HG02840 (cell line): ENCODE measurements around the gene JUN.

Experiments
- ATAC-seq: cut with Tn5 transposase; IDR thresholded peaks from one replicate; pipeline ENCODE4 v1.9.1; 2021; ENCODE audit warnings: mild to moderate bottlenecking, moderate library complexity, moderate number of reproducible peaks; ENCODE audit not compliant: unreplicated experiment, low FRiP score

Gene JUN

DNA sequence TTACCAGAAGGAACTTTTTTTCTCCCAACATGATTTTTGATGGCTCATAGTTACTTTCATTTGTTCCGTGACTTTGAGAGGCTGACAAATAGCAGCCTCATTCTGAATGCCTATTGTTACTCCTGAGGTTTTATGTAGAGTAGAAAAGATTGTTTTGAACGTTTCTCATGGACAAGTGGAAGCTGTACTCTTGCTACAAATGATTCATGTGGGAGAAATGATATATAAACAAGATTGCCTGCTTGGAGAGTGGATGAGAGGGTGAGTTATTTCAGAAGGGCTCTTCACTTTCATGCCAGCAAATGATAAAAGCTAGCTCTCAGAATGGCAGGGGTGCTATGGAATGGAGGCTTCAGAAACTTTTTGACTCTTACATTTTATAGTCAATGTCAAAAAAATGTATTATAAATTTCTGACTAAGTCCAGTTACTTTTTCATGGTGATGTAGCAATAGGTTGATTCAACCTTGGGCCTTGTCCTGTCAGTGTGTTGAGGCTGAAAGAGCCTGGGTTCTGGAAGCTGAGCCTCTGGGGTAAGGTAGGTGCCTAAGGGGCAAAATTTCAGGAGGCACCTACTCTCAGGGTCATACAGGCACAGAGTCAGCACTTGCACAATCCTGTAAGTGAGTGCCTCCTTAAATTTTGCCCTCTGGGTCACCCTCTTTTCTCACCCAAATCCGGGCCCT is 19.4 kb downstream of the JUN start:
- no peak for ATAC-seq

DNA sequence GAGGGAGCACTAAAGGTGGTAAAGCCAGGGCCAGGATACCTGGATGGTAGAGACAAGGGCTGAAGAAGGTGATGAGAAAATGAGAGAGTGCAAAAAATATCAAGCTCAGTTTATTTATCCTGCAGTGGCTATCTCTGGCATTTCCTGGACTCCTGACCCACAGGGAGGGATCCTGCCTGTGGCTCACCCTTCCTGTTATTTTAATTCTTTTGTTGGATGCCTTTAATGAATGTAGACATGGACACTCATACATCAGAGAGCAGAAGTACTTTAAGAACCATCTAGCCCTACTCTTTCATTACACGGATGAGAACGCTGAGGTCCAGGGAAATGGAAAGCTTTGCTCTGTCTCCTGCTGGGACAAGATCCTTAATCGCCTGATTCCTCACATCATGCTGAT is 20.6 kb downstream of the JUN start:
- no peak for ATAC-seq

DNA sequence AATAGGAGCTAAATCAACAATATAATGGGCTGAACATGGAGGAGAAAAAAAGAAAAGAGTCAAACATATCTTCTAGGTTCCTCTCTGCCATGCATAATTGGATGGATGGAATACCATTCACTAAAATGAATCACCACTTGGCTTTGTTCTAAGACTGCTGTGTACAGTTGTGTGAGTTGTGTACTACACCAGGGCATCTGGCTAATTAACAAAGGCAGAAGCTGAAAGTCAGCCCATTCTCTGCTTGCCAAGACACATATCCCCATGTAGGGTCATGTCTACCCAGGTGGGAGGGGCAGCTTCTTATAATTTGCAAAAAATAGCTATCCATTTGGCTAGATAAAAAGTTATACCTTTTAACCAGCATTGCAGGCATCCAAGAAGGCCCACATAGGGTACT is 21.0 kb downstream of the JUN start:
- ATAC-seq = no peak

DNA sequence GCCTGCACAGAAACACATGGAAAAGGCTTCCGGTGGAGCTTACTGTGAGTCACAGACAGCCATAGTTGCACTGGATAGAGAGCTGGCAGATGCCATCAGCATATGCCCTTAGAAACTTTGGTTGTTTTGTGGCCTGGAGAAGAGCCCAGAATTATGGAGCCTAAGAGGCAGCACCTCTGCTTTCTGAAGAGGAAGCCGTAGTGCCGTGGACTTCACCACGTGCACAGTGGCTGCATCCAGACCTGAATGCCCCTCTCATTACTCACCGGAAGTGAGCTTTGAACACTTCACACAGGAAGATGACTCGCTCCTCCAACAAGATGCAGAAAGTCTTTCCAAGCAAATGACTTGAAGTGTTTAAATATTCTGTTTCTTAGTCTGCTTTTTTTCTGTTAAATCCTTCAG is 28.4 kb downstream of the JUN start:
- no peak for ATAC-seq

DNA sequence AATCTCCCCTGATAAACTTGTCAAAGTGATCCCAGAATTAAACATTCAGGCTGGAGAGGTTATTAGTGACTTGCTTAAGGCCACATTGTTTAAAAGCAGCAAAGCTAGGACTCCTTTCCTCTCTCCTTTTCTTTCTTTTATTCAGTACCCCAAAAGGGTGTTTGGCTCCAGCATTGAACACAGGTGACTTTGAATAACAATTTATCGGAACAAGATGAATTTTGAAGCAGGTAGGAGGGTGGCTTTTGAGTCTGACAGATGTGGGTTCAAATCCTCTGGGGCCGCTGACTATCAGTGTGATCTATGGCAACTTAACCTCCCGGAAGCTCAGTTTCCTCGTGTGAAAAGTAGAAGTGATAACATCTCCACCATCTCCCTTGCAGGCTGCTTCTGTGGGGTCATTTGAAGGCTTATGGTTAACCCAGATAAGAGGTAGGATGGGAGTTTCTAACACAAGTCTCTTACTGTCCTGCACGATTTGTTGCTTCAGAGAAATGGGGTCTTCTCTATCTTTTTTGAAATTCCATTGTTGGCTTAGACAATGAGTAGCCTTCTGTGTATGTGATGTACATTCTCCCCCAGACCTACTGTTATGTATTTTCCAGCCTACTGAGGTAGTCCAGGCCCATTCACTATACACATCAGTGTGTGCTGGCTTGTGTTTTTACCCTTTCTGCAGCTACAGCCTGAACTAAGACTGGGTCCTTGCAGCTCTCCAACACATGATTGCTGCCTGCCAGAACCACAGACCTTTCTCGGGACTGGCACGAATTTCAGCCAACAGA is 29.0 kb downstream of the JUN start:
- no peak for ATAC-seq

DNA sequence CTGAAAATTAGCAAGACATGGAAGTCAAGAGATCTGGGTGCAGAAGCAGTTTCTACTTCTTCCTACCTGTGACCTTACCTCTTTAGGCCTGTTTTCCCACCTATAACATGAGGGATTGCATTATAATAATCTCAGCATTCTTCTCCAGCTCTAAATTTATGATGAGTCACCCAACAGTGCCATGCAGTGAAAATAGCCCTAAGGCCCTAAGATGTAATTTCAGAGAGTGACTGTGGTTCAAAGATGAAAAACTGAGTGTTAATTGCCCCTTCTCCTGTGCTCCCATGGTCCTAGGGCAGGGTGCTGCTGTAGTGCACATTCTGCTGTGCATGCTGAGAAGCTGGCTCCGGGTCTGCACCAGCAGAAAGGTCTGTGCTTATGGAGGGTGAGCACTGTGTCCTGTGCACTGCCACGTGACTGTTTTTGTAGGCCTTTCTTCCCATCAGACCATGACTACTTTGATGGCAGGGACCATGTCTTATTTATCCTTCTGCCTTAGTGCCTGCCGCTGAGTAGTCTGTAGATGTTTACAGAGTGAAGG is 29.7 kb downstream of the JUN start:
- ATAC-seq = no peak

DNA sequence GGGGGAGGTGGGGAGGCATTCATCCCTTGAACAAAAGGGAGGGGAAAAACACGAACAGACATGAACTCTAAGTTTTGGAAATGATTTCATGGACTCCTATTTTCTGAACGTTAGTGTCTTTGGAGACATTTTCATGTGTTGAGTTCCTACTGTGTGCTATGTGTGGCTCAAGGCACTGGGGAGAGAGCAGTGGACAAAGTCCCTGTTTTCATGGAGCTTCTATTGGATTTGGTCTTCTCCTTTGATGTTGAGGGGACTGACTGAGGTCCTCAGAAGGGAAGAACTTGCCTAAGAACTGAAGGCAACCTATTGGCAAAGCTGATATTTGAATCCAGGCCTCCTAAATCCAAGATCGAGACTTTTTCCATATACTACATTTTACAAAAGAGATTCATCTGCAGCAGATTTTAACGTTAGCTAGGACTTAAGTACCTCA is 30.4 kb downstream of the JUN start:
- no peak for ATAC-seq

DNA sequence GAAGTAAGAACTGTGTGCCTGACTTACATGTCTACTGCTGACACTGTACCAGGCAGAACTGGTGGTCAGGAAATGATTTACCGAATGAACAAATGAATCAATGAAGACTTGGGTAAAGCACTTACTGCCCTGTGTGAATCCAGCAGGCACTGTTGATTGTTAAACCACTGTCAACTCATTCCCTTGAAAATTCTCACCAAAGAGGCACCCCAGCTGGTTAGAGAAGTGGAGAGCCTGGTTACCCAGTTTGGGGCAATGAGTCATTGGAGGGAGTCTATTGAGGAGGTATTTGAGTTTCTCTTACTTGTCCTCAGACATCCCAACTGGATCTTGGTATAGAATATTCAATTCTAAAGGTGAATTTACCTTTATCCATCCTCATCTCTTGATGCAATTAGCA is 34.2 kb downstream of the JUN start:
- ATAC-seq = no peak

DNA sequence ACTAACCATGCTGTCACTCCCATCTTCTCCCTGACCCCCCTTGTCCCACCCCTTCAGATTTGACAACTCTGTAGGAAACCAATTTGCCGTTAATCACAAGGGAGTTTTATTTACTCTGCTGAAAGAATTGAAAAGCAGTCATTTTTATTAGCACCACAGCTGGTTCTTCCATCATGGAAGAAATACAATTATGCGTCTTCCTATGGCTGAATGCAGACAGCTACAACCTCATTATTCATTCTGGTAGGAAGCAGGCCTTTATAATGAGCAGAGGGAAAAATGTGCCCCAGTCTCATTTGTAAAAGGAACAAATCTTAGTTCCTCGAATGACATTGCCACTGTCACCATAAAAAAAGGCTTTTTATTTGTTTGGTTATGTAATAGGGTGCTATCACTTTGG is 35.2 kb downstream of the JUN start:
- no peak for ATAC-seq

DNA sequence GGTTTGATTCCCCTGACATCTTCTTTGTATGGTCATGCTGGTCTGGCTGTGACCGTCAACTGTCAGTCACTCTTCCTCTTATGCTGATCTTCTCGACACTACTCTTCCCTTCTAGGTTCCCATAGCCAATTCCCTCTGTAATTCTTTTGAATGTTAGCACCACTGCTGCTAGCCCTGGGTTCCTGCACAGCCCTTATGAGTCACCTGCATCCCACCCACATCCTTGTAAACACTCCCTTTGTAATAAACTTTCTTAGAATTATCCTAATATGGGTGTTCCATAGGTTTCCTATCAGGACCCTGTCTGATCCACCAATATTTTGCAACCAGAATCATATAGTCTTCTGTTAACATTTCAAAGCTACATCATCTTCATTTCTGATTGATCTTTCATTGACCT is 37.1 kb downstream of the JUN start:
- no peak for ATAC-seq

DNA sequence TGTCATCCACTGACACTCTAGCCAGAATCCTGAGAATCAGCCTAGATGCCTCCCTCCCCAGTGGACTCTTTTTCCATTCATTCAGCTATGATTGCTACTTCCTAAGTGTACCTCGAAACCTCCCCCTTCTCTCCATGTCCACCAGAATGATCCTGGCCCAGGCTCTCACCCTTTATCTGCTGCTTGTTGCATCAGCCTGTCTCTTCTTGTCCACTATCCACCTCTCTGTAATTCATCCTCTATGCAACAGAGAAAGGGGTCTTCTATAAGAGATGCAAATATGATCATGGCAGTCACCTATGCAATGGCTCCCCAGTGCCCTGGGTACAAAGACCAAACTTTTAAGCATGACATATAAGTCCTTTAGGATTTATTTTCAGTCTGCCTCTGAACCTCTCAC is 37.7 kb downstream of the JUN start:
- ATAC-seq = no peak

DNA sequence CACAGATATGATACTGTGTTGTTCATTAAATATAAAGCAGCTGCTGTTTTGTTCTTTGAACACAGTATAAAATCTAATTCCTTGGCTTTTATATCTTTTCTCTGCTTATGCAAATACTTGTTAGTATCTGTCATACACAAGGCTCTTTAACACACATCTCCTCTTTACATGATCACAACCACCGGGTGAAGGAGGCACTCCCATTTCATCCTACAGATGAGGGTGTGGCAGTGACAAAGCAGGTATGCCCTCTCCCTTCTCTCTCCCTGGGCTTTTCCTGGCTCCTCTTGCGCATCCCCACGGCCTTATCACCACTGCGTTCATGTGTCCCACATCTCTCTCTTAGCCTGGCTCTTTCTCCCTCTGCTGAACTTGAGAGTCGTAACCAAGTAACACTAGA is 38.2 kb downstream of the JUN start:
- ATAC-seq = no peak

DNA sequence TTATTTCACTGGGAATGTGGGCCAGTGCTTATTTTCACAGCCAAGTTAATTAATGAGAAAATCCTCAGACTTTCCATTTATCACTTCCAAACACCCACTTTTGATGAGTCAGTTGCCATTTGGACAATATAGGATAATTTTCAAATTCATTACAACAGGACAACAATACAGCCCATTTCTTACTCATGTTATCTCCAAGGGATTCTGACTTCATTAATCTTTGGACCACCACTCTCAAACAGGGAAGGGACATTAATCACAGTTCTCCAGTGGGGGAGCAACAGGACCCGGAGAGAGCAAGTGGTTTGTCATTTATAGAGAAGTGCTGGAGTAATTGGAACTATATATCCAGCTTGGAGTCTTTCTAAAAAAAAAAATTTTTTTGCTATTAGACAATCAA is 38.7 kb downstream of the JUN start:
- no peak for ATAC-seq

DNA sequence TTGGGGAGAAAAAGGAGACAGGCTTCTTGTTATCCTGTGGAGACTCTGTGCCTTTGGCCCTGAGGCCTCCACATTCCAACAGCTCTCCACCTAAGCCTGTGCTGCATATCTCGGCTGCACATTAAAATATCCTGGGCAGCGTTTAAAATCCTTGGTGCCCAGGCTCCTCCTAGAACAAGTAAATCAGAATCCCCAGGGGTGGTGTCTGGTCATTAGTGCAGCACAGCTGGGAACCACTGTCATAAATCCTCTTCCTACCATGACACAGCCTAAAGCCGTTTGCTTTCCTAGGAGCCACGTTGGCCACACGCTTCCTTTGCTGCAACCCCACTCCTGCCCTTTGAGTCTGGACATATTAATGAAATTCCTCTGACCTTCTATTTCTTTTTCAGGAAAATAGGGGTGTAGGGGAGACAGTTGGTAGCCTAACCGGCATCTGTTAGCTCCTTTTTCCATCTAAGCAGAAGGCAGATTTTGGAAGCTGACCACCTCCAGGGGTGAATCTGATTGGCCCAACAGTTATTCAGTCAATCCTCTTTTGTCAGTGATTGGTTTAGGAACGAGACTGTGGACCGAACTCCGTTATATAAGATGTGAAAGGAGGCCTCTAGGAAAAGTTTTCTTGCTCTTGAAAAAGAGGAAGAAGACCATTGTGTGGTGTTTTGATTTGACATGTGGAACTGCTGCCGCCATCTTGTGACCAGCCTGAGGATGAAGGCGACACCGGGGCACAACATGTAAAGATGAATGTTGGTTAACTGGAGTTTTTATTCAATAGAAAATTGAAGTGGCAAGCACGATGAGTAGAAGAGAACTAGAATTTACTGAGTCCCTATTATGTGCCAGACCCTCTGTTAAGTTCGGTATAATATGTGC is 41.9 kb downstream of the JUN start:
- no peak for ATAC-seq

DNA sequence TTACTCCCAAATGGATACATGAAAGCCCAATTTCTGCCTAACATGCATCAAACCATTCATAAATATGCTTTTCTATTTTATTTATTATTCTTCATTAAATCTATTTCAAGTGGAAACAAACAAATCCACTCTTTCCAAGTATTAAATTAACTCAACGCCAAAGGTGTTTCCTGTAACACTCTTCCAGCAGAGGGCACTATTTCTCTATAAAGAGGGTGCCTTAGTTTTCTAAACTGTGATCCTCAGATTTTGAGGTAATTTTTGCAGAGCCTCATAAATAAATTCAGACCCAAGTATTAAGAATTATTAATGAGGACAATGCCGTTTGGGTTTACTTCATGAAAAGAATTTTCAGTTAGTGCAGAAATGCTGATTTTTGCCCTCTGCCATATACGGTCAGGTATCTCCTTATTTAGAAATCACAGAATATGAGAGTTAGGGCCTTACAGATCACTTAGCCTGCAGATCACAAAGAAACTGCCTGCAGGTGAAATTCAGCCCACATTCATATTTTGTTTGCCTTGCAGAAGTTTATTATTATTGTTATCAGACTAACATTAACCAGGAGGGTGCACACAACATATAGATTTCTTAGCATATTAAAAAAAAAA is 43.9 kb downstream of the JUN start:
- ATAC-seq = no peak

DNA sequence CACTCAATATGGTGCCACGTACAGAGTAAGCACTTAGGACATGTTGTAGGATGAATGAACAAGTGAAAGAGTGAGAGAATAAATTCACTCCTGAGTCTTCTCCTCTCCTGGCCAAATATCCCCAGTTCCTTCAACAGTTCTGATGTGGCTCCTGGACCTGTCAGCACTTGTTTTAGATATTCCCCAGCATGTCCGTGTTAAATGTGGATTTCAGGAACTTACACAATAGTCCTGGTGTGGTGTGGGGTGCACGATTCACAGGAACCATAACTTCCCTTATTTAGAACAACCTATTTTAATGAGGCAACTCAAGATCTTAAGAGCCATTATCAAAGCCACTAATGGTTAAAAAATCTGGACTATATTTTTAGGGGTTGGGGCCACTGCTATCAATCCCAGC is 45.0 kb downstream of the JUN start:
- no peak for ATAC-seq

DNA sequence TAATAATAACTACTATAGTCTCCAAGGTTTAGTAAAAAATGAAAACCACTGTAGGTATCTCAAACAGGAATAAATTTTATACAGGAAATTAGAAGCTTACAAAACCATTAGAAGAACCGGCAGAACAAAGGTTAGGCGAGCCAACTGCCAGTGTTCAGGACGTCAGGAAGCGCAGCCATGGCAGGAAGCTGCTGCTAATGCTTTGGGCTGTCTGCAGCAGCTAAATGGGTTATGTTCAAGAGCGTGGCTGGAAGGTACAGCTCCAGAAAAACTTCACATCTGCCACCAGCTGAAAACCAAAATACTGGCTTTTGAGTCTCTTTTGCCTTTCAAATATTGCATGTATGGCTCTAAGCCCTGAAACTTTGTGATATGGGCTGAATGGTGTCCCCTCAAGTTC is 48.3 kb downstream of the JUN start:
- no peak for ATAC-seq

DNA sequence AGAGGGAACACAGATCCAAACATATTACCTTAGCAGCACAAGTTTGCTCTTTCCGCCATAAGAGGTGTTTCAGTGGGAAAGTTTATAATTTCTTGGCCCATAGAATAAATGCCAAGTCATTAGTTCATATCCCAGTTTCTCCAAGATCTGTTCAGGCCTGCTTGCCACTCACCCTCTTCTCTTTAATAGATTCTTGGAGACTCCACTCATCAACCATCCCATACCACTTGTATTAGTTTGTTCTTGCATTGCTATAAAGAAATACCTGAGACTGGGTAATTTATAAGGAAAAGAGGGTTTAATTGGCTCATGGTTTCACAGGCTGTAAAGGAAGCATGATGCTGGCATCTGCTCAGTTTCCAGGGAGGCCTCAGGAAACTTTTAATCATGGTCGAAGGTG is 49.2 kb downstream of the JUN start:
- ATAC-seq = no peak

DNA sequence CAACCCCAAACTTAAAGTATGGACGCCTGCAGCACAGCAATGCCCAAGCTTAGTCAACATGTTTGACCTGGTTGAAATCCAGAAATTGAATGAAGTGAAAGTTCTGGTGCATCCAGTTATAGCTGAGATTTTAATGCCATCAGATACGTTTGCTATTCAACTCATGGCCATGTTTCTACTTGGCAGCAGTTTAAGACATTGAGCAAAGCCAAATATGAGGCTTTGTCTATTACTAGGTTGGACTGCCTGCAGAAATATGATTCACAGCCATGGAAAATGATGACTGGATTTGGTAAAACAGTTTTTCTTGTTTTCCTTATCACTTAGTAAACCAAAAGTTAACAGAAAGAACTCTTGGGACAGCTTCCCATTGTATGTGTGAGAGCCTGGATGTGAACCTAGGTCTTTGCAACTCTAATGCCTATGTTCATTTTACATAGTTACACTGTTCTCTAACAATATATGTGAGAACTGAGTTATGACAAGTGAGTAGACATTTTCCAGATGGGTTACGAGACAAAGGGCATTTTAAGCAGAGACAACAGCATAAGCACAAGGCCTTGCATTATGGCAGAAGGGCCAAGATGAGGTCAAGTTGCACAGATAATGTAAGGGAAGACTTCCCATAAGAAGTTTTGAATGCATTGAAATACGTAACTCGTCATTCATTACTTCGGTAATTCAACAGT is 51.6 kb downstream of the JUN start:
- no peak for ATAC-seq
